GM19372 (cell line): ENCODE results near the gene LRRC1.

Experiments used
- ATAC-seq: cut with Tn5 transposase; IDR thresholded peaks from one replicate; pipeline ENCODE4 v1.9.1; 2021; ENCODE audit warnings: mild to moderate bottlenecking, low read depth, moderate library complexity; ENCODE audit not compliant: unreplicated experiment

Gene LRRC1

GRCh38 chr6:53813096-53813495, 18.3 kb downstream of the LRRC1 start:
- ATAC-seq = no peak

- ATAC-seq = no peak
Measured at GRCh38 chr6:53813801-53814200, 19.0 kb downstream of the LRRC1 start.

GRCh38 chr6:53814353-53814752, 19.5 kb downstream of the LRRC1 start:
- ATAC-seq = no peak

- ATAC-seq = no peak
Measured at GRCh38 chr6:53815381-53816119, 20.7 kb downstream of the LRRC1 start.

DNA sequence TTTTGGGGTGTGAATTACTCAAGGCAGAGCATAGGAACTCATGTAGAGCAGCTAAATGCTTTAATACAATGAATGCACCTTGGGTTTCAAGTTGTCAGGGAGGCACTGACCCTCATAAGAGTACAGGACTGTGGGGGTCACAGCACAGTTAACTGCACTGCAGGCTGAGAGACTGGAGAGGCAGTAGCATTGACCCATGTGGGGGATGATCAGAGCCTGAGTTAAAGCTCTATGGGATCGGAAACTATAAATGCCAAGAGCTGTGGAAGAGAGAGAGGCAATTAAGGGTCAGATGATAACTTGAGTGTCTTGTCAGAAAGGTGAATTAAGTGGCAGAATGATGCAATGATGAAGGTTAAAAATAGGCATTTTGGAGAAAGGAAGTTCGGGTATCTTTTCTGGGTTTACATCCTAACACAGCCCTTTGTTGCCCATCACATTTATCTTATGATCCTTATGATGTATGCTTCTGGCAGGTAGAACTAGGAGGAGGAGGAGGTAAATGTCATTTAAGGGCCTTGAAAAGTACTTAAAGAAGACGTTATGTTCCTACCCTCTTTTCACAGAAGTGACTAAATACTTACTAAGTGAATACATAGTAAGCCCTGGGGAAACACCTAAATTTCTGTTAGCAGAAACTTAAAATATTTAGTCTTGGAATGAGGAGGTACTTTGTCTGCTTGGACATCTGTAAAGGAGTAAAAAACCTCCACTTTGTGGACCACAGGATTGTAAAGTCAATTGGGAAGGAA, 24.2 kb downstream of the LRRC1 start:
- no peak for ATAC-seq

DNA sequence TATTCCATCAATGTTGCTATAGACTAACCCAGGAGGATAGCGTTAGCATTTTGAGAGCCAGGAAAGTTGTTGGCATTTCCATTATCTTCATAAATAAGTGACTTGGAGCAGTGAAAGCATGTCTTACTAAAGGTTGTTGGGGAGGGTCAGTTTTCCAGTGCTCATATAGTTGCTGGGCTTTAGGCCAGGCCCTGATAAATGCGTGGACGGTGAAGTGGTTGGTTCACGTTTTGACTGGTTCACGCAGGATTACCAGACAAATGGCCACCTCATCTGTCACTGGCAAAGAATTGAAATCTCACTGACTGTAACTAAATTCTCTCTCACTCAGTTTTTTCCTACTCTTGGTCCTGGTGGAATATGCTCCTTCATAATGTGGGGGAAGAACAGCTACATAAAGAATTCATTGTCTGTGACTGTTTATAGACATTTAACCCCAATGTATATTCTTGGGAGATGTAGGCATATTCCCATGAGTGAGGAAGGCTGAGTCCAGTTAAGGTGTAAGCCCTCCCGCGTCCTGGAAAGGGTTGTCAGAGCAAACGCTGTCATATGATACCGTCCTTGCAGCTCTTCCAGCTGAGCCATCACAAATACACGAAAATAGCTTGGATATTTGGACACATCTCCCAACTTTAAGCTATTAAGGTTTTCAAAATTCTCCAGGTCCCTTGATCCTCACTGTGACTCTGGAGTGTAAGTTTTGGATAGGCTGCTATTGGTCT, 27.8 kb downstream of the LRRC1 start:
- no peak for ATAC-seq

GRCh38 chr6:53824714-53825113, 29.9 kb downstream of the LRRC1 start:
- no peak for ATAC-seq

- ATAC-seq = no peak
Measured at GRCh38 chr6:53825532-53826321, 30.9 kb downstream of the LRRC1 start.

DNA sequence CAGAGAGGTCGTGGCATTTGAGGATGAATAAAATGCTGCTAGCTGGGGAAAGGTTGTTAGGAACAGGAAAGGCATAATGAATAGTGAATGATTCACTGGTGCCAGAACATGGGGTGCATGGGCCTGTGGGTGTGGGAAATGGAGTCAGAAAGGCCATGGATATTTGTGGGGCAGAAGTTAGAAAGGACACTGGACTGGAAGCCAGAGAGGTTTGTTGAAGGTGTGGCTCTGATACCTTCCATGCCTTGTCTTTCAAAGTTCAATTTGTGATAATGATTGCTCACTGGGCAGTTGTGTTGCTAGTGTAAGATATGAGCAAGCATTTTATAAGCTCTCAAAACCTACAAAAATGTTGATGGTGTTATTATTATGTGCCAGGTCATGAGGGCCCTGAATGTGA, 32.7 kb downstream of the LRRC1 start:
- ATAC-seq = no peak

GRCh38 chr6:53828215-53828614, 33.4 kb downstream of the LRRC1 start:
- no peak for ATAC-seq

- ATAC-seq = no peak
Measured at GRCh38 chr6:53828966-53829697, 34.3 kb downstream of the LRRC1 start.

DNA sequence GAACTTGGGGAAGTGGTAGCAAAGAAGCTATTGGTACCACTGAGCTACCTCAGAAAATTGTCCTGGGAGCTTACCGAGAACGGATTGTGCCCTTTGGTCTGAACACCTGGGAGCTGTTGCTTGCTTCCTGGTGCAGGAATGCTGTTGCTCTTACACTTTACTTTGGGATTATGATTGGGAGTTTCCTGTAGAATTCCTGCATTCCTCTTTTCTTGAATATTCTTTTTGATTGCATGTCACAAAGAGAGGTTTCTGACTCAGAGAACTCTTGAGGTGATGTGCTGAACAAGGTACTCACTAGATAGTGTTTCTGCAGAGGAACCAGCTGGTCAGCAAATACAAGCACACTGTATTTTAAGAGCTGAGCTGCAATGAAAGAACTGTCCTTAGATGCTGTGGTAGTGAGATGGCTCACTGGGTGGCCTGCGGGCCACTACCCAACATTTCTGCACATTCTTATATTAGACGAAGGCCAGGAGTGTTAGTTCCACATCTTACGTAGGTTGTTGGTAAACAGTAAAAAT, 35.0 kb downstream of the LRRC1 start:
- ATAC-seq = no peak

GRCh38 chr6:53830366-53830765, 35.6 kb downstream of the LRRC1 start:
- no peak for ATAC-seq

DNA sequence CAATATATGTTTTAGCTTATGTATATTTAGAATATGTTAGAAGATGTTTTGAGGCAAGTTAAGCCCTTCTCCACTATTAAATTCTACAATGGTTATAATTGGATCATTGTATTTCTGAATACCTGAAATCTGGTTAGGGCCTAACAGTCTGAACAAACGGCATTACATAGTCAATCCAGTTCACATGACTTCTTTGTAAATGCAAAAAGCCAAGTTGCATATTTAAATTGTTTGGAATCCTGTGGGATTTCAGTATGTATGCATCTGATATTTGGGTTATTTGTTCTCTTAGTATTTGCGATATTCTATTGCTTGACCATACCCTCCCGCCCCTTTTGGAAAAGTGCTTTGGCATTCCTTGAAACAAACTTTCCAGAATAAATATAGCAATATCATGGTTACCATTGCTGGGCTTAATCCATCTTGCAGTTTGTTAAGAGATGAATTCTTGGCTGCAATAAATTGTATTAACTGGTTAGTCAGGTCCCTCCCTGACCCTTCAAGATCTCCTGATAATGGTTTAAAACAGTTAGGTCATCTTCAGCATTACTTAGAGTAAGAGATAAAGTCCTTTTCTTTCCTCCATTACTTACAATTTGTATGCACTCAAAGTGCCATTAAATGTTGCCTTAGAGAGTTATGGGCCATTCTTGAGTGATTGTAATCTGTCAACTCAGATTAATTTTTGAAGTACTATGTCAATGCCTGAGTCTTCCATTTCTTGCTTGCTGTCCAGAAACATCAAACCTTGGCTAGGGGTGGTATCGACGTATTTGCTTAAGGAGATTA, 36.5 kb downstream of the LRRC1 start:
- ATAC-seq = no peak

- ATAC-seq = no peak
Measured at GRCh38 chr6:53831936-53832660, 37.3 kb downstream of the LRRC1 start.

DNA sequence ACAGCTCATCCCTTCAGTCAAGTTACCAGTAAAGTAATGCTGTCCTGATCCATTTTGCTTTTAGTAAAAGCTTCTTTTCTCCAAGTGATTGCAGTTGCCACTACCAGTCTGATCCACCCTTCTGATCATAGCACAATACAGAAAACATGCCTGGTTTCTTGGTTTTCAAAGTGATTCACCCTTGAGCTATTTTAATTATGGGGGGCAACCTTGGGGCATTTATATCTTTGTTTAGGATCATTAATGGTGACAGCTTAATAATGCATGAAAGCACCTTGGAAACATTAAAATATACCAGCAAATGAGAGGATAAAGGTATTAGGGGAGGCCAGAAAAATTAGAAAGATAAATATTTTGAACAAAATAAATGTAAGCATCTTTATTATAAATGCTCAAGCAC, 38.4 kb downstream of the LRRC1 start:
- no peak for ATAC-seq

DNA sequence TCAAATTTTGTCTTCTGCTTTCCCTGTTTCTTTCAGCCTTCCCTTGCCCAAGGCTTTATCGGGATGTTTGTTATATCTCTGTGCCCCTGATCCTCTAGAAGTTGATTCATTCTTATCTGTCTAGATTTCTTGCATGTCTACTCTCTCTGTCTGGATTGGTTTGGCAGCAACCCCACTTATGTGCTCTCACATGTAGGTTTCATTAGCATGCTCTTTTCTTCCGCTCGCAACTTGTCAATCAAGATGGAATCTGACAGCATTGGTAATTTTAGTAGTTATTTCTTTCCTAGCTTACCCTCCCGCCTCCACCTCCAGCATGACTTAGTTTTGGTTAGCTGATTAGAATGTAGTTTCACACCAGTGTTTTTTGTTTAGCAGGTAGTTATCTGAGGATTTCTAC, 39.3 kb downstream of the LRRC1 start:
- no peak for ATAC-seq
